SK-N-MC (cell line): ENCODE data around the gene RTN4IP1.

Experiments
- EZH2 ChIP-seq: fragments of 200-600 bp; sonication (generic); IDR thresholded peaks from one replicate; pipeline ENCODE4 v1.6.1; 2017; ENCODE audit warnings: antibody characterized with exemption
- POLR2AphosphoS5 ChIP-seq: IDR thresholded peaks from 2 replicates; pipeline ENCODE4 v1.6.1; 2012; ENCODE audit warnings: mild to moderate bottlenecking, low read depth, low read length, borderline replicate concordance

GRCh38 chr6:106620931-106621672 lies 8.2 kb downstream of the RTN4IP1 start:
- TF ChIP-seq EZH2, result no peak
- TF ChIP-seq POLR2AphosphoS5, result no peak
